CD4-positive, alpha-beta T cell treated with Interferon gamma for 1 hour (primary cell): ENCODE results near the gene PRRC2B.

Experiments used
- DNase-seq: peaks from one replicate; pipeline ENCODE4 v3.0.0-alpha.2; 2020

The PRRC2B gene

DNA sequence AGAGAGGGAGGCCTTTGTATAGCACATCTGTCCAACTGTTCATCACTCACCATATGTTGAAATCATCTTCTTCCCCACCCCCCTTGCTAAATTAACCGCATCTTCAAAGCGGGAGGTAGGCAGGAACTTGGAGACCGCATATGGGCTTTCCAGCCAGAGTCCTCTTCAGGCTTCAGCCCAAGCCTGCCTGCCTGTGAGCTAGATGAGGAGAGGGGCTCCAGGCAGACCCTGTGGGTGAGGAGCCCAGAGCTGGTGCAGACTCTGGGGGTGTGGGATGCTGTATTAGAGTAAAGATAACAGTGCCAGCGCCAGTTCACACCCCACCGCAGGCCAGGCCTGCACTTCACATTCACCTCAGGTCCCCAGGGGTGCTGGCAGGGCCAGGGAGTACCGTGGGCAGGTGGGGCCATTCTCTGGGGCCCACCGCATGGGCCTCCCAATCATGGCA is 16.2 kb downstream of the PRRC2B start:
- peak; percentile 33 for DNase-seq

DNA sequence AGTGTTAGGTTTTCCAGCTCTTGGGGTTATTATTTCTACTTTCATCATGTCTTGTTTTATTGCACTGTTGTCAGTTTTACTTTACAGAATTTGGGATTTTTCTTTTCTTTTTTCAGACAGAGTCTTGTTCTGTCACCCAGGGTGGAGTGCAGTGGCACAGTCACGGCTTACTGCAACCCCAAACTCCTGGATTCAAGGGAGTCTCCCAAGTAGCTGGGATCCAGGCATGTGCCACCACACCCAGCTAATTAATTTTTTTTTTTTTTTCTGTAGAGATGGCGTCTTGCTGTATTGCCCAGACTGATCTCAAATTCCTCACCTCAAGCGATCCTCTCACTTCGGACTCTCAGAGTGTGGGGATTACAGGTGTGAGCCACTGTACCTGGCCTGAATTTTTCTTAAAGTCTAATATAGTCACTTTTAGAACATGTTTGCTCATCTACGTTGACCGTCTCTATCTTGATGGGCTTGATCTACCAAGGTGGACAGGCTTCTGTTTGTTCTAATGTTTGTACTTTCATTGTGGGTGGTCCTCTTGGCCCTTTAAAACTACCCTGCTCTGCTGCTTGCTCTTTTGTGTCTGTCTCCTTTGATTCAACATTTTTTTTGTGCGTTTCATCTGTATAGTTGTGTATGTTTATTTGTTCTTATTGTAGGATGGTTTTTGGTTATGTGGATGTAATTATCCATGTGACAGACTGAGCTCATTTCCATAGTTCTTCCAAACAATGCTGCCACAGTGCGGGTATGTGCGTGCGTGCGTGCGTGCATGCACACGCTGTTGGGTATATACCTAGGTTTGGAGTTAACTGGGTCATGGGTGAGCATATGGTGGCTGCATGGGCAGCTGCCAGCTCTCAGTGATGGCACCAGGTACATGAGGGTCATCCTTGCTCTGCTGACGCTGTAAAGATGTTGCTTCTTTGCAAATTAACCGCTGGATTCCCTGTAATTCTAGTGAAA is 18.1 kb downstream of the PRRC2B start:
- no peak for DNase-seq

DNA sequence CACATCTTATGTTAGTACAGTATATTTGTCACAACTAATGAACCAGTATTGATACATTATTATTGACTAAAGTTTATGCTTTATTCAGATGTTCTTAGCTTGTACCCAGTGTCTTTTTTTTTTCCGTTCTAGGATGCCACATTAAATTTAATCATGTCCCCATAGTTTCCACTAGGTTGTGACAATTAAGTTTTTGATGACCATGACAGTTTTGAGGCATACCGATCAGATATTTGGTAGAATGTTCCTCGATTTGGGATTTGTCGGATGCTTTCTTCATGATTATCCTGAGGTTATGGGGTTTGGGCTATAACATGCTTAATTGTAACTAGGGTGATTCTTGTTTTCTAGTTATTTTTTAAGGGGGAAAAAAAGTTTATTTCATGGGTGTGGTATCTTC is 22.6 kb downstream of the PRRC2B start:
- no peak for DNase-seq

DNA sequence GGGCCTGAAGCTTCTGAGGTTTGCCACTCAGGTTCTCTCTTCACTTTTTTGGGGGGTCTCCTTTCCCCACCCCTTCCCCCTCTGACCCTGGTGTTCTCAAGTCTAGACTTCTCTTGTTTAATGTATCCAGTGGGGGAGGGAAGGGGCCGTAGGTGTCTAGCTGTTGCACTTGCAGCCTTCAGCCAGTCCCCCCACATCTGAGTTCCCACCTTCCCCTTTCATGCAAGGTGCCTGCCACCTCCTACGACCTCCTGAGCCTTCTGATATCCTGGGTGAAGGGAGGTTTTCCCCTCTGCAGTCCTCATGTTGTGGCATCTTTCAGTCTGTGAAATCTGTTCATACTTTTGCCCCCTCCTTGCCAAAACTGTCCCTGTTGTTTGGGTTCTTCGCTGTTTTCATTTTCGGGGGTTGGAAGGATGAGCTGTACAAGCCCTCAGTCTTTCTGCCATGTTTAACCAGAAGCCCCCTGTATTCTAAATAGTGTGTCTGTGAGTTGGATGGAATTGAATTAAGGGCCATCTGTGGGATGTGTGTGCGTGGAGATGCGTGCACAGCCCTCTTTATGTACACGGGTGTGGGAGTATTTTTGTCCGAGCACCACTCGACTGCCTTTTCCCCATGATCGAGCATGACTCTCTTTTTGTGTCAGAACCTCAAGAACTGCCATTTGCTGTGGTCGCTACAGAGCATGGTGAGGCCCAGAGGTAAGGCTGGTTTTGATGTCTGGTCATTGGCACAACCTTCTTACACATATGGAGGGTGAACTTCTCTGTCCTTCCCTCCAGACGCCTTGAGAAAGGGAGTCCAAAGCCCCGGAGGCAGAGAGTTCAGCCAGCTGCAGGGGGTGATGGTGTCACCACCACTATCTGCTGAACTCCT is 23.6 kb downstream of the PRRC2B start:
- no peak for DNase-seq

DNA sequence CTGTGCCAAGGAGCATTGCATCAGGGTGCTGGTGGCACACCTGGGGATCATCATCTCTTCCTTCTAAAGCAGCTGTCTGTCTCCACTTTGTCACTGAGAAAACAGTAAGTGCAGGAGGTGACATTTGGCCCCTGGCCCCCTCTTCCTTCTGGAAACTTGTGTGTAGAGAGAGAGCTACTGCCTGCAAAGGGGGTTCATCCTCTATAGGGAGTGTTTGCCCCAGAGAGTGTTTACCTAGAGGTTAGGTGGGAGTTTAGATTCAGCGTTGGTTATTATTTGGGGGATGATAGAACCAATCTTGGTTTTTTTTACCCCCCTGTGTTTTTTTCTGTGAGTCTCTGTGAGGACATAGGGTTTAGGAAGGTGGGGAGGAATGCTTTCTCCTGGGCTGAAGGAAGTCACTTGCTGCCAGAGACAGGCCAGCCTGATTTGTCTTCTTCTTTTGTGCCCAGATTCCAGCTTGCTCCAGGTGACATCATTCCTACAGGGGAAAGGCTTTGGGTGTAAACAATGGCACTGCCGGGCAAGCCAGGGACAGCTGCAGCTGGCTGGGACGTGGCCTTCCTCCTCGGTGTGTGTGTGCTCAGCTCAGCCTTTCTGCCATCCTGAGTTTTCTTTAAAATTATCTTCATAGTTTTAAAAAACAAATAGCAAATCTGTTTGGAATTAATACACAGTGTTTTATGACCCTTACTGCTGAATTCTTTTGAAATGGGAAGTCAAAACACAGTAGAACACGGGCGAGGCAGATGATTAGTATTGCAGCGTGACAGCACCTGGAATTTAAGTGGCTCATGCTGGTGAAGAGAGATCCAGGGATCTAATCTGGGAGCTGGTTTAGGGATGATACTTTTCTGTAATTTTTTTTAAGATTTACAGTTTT is 24.5 kb downstream of the PRRC2B start:
- no peak for DNase-seq

DNA sequence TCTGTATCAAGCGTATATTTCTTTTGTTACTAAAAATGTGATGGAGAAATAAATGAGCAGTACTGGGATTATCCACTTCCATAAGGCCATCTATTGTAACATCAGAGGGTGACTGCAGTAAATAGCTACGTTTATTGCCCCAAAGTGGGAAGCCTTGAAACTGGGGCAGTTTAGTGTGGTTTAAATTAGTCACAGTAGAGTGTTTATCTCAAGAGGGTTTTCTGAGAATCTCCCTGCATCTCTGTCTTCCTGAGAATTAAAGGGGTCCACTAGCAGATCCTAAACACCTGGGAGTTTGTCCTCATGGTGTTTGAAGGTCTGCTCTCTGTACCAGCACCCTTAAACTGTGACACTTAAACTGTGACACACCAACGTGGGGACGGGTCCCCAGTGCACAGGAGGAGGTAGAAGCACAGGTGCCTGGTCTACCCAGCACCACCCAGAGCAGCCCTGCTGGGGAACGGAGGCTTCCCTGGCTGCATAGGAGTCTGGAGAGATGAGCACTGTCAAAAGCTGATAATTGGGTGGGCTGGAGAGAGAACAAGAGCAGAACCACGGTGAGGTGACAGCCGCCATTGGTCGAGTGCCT is 25.2 kb downstream of the PRRC2B start:
- no peak for DNase-seq

DNA sequence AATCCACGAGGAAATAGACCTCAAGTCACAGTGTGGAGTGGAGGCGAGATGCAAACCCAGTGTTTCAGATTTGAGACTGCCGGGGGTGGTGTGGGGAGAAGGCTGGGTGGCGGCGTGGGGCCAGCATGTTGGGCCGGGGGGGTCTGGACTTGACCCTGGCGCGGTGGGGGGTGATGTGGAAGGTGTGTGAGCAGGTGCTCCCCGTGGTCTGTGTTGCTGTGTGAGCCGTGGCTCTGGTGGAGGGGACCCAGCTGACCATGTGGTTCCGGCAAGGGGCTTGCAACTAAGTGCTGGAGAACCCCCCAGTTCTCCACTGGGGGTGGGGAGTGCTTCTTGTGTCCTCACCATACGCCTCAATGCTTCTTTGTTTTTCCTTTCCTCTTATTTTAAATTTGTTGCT is 25.8 kb downstream of the PRRC2B start:
- no peak for DNase-seq

DNA sequence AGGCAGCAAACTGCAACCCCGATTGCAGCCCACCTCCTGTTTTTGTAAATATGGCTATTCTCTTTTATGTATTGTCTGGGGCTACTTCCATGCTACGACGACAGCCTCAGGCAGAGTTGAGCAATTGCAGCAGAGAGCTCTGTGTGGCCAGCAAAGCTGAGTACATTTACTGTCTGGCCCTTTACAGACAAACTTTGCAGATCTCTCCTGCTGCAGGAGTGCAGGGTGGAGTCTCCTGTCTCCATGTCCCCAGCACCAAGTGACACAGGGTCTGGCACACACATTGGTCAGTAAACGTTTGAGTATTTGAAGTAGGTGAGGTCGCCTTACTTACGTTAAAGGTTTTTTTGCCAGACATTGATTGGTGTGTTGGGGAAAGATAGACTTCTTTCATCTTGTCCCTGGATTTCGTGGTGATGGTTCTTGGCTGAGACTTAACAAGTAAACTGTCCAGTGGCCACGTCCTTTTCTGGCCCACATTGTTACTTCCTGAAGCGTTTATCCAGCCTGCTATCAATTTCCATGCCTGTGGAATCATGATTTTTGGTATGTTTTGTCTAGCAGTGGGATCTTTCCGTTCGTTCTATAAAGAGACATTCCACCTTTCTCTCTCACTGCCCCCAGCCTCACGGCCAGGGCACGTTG is 27.2 kb downstream of the PRRC2B start:
- DNase-seq: no peak

DNA sequence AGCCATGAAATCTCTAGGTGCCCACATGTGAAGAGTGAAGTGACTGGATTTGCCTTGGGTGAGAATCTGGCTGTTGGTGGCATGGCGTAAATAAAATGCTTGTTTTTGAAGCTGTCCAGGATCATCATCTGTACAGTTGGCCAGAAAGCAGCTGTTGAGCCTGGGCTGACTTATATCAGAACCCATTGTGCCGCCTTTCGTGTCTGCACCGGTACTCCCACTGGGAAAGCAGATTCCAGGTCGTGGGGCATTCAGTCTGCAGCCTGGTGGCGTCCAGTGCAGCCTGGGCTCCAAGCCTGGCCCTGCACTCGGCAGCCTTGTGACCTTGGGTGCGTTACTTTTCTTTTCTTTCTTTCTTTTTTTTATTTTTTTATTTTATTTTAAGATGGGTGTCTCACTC is 27.8 kb downstream of the PRRC2B start:
- DNase-seq: no peak

DNA sequence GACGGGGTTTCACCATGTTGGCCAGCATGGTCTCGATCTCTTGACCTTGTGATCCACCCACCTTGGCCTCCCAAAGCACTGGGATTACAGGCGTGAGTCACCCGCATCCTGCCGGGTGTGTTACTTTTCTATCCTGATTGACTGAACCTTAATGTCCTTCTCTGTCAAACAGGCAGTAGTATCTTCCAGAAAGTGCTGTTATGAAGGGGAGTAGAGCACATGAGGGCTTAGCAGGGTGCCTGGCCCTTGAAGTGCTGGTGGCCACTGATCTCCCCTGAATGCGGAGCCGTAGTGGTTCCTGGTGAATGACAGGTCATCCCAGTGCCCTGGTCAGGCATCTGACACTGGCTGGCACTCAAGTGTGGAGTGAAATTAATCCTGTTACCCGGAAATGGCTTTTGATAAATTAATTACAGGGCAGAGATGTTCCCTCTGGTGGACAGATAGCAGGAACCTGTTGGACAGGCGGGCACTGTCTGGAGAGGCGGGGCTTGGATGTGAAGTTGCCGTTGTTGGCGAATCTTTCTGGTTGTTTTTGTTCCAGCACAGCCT is 28.4 kb downstream of the PRRC2B start:
- no peak for DNase-seq

DNA sequence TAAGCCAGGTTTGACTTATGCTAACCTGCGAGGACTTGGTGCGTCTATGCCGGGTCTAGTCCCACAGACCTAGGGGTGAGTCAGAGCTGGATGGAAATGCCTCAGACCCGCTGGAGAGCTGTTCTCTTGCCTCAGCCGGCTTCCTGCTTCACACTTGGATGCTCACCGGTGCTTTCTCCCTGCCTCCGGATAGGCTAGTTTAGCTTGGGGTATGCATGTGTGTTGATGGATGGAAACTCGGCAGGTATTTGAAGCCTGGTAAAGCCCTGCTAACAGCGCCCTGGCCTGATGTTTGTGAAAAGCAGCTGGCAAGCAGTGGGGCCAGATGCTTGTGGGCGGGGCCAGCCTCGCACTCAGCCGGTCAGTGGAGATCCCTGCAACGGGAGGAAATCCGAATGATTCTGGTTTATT is 29.3 kb downstream of the PRRC2B start:
- no peak for DNase-seq

DNA sequence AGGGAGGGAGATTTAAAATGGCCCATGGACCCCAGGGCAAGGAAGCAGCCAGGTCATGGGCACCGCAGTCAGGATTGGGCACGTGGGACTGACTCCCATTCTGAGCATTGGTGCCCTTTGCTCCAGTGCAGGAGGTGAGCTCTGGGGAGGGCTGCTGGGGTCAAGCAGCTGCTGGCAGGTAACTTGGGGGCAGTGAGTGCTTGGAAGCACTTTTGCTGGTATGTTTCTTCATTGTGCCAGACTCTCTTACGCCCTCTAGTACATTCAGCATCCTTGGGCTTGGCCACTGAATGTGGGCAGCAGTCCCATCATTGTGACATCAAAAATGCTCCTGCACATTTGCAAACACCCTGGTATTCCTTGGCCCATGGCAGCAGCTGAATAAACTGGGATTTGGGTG is 32.7 kb downstream of the PRRC2B start:
- no peak for DNase-seq

DNA sequence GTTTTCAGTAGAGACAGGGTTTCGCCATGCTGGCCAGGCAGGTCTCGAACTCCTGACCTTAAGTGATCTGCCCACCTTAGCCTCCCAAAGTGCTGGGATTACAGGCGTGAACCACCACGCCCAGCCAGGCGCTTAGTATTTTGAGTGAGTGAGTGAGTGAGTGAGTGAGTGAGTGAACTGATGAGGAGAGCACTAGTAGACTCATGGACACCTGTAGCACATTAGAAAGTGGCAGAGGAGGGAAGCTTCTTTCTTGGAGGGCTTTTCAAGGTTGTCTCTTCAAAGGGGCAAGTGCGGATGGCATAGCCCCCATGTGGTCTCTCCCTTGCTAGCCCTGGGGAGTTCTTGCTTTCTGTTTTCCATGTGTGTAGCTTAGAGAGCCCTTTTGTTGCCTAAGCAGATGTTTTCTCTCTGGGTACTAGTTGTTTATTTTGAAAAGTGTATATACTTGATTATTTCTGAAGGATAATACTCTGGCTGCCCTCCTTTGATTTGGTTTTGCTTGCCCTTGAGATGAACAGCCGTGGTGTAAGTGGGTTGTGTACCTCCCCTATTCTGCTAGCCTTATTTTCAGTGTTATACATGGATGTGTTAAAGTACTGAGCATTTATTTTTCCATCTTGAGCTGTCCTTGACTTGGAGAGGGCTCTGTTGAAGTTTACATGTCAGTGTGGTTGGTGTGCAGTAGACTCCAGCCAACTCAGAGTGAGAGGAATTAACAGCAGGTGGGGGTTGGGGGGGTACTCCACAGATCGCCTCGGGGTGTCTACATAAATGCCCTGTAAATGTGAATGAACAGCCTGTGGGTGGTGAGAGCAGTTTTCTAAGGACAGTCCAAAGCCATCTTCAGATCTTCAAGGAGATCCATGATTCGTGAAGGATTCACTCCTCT is 35.5 kb downstream of the PRRC2B start:
- no peak for DNase-seq

DNA sequence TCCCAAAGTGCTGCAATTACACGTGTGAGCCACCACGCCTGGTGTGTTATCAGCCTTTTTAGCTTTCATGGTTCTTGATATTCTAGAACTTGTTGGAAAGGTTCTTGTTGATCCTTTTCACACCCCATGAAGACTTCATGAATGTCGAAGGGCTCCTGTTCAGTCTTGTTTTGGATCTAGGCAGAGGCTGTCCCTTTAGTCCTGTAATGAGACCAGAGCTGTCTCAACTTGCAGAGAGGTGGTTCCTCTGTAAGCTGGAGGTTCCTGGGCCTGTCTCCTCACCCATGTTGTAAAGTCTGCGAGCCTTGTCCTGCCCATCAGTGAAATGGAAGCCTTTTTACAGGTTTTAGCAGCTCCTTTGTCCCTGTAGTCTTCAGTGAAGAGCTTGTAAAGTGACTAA is 38.2 kb downstream of the PRRC2B start:
- DNase-seq: no peak

DNA sequence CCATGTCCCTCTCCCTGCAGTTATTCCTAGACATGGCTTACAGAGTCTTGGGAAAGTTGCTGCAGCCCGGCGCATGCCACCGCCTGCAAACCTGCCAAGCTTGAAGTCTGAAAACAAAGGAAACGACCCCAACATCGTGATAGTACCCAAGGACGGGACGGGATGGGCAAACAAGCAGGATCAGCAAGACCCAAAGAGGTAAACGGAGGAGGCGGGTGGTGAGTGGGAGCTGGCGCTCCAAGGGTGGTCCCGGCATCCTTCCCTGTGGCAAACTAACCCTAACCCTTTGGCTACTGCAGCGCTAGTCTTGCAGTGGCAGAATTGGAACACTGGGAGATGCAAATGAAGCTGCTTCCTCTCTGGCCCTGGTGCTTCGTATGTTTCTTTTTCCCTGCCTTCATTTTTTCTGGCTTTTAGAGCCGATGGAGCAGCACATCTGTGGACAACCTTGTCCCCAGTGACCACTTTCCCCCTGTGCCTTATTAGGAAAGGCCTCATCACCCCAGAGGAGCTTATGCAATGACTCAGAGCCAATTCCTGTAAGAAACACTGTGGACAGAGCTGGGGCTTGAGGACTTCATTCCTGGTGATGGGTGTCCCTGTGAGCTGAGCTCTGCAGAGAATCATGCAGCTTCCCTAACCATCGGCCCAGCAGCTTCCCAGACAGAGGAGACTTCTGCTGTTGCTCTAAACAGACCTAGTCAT is 38.9 kb downstream of the PRRC2B start:
- no peak for DNase-seq

DNA sequence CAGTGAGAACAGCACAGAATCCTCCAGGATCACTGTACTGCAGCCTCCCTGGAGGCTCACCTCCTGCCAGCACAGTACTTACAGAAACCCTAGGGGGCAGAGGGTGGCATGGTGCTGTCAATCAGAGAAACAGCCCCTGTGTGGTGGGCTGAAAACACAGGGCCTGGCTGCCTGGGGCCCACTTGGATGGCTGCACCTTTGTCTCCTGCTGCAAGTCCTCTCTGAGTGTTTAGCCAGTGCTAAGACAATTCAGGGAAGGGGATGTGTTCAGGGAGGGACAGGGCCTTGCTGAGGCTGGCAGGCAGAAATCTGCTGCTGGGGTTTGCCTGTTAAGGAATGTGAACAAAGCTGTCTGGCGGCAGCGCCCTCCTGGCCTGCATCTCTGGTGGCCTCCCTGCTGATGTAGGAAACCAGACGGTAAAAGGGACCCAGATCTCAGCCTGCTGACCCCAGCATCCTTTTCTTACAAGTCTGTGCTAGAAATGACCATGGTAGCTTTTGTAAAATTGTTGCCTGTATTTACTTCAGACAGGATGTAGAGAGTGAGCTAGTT is 39.5 kb downstream of the PRRC2B start:
- DNase-seq: no peak

DNA sequence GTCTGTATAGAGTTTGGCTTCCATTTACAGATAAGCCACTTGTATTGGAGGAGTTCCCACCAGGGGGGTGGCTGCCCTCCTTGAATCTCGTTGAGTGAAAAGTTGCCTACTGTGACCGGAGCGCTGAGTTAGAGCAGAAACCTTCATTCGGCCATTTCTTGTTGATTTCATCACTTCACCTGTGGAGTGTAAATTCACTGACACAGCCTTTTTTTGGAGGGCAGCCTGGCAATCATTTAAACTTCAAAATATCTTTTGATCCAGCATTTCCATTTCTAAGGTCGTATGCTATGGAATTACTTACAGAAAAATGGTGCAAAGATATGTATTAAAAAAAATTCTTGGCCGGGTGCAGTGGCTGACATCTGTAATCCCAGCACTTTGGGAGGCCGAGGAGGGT is 40.8 kb downstream of the PRRC2B start:
- no peak for DNase-seq

DNA sequence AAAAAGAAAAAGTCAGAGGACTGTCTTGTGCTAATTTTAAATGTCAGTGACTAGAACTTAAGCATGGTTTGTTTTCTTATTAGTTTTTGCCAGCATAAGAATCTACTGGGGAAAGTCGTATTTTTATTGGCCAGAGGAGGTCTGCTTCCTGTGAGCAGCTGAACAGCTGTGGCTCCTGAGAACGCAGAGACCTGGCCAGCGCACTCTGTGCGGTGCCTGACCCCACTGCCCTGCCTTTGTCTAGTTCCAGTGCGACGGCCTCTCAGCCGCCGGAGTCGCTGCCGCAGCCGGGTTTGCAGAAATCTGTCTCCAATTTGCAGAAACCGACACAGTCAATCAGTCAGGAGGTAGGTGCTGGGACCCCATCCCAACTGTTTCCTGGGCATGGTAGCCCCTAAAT is 42.5 kb downstream of the PRRC2B start:
- DNase-seq: no peak

DNA sequence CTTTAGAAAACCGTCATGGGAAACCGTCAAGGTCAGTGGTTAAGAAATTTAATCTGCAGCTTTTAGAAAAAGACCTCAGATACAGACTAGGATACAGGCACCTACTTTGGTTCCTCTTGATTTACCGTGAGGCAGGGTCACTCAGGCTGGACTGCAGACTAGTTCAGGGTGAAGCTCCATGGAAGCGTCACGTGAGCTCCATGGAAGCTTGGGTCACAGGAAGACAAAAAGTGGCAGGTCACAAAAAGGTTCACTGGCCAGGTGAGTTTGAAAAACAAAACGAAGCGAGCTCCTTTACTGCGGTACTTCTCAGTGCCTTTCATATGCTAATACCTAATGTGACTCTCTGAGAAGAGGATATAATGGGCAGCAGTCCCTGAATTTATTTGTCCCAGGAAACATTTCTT is 43.0 kb downstream of the PRRC2B start:
- no peak for DNase-seq
